22Rv1 (cell line): ENCODE measurements around the gene LARP1.
"Not testable (repeated sequence)": the region's sequence is repeated elsewhere in the genome, so short reads cannot be mapped to it uniquely, and the experiment has no call there.

Experiments used
- H3K27ac ChIP-seq: fragments of 450-650 bp; 2 replicates; pipeline ENCODE4 v1.5.1; 2017
- ZFX ChIP-seq: fragments of 450-650 bp; IDR thresholded peaks from 2 replicates; pipeline ENCODE4 v1.6.1; 2017; ENCODE audit warnings: antibody characterized with exemption, borderline replicate concordance
- TF ChIP-seq, protein P1 (sequence below): fragments of 450-650 bp; IDR thresholded peaks from 2 replicates; pipeline ENCODE4 v1.5.1; 2017; ENCODE audit warnings: mild to moderate bottlenecking

Gene LARP1

DNA sequence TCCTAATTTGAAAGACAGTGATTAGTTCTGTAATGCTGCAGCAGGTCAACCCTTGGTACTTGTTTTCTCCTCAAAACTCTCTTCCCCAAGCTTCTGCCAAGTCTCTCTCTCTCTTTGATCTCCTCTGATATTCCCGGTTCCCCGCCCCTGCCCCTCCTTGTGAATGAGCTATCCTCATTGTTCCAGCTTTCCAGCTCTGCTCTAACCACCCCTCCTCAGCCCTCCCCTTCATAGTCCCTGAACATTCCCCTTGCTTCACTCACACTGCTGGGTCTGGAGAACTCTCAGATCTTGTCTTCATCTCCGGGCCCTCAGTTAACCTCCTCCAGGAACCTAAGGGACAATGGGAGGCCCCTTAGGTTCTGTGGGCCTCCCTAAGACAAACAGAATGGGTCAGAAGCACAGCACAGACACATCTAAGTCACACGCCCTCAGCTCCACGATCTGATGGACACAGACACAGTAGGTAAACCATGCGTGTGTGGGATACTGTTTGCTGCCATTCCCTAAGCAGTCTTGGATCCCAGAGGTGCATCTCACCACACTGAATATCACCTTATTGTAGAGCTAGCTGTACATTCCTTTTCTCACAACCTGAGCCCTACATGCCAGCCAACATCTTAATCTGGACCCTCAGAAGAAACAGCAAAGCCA is 17.4 kb upstream of the LARP1 start:
- TF ChIP-seq ZFX: no peak
- TF ChIP-seq, protein P1, sequence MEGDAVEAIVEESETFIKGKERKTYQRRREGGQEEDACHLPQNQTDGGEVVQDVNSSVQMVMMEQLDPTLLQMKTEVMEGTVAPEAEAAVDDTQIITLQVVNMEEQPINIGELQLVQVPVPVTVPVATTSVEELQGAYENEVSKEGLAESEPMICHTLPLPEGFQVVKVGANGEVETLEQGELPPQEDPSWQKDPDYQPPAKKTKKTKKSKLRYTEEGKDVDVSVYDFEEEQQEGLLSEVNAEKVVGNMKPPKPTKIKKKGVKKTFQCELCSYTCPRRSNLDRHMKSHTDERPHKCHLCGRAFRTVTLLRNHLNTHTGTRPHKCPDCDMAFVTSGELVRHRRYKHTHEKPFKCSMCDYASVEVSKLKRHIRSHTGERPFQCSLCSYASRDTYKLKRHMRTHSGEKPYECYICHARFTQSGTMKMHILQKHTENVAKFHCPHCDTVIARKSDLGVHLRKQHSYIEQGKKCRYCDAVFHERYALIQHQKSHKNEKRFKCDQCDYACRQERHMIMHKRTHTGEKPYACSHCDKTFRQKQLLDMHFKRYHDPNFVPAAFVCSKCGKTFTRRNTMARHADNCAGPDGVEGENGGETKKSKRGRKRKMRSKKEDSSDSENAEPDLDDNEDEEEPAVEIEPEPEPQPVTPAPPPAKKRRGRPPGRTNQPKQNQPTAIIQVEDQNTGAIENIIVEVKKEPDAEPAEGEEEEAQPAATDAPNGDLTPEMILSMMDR: no peak
- no peak overlapping the region for H3K27ac ChIP-seq

DNA sequence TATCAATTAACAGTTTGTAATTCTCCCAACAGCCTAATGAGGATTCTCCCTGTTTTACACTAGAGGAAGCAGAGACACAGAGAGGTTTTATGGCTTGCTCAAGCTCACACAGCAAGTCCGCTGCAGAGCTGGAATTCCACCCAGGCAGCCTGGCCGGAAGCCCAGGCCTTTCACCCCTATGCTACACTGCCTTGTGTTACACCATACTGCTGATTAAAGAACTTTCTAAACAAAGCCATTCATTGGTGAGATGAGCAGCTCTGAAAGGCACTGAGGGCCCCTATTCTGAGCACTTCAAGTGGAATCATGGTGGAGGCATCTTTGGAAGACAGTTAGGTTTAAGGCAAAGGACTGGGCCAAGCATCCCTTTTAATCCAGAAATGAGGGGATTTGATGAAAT is 14.7 kb upstream of the LARP1 start:
- TF ChIP-seq ZFX: no peak
- TF ChIP-seq, protein P1: no peak
- H3K27ac ChIP-seq: no peak overlapping the region

DNA sequence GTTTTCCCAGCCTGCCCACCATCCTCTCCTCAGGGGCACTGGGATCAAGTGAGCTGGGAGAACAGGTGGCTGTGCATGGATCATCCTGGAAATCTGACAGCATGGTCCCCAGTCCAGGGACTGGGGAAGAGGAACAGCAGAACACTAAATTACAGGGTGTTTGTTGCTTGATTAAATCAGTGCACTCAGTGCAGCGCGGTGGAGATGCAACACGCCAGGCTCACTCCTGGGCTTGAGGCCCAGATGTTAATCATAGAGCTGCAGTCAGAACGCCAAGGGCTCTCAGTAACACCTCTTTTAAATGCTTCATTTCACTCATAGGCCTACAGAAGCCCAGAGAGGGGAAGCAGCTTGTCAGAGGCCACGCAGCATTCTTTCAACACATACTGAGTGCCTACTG is 14.2 kb upstream of the LARP1 start:
- TF ChIP-seq ZFX: no peak
- TF ChIP-seq, protein P1: no peak
- H3K27ac ChIP-seq: no peak overlapping the region

DNA sequence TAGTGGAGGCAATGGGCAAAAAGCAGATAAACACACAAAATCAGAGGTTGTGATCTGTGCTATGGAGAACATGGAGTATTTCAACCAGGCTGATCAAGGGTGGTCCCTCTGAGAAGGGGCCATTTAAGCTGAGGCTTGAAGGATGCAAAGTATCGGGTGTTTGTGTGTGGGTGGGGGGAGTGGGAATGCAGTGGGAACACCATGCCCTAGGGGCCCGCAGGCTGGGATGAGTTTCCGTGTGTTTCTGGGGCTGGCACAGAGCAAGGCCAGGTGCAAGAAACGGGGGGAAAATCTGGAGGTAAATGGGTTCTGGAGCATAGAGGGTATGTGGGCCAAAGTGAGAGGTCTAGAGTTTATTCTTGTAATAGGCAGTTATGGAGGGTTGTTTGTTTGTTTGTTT is 13.8 kb upstream of the LARP1 start:
- TF ChIP-seq, protein P1: no peak
- no peak for TF ChIP-seq ZFX
- H3K27ac ChIP-seq: no peak overlapping the region

DNA sequence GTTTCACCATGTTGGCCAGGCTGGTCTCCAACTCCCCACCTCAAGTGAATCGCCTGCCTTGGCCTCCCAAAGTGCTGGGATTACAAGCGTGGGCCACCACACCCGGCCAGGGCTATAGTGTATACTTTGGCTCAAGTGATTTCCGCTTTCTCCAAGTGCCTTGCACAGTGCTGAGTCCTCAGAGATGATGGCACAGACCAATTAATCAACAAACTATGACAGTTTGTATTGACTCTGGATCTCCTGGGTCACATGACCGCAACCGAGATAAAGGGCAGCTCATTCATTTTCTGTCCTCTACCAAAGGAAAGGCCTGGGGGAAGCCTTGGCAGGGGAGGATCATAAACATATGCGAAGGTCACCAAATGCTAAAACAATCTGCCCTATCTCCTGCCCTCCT is 11.4 kb upstream of the LARP1 start:
- TF ChIP-seq ZFX: no peak
- TF ChIP-seq, protein P1: no peak
- no peak overlapping the region for H3K27ac ChIP-seq

DNA sequence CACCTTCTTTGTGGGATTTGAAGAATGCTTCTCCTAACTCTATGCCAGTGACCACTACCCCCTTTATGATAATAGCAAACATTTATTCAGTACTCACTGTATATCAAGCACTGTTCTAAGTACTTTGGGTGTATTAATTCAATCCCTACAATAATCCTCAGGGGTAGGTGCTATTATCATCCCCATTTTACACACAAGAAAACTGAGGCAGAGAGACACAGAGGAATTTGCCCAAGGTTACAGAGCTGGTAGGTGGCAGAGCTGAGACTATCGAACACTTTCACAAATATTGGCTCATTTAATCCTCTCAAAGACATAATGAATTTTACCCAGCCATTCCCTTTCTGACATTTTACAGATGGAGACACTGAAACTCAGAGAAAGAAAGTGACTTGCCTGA is 9.8 kb upstream of the LARP1 start:
- no peak for TF ChIP-seq ZFX
- TF ChIP-seq, protein P1: no peak
- no peak overlapping the region for H3K27ac ChIP-seq

DNA sequence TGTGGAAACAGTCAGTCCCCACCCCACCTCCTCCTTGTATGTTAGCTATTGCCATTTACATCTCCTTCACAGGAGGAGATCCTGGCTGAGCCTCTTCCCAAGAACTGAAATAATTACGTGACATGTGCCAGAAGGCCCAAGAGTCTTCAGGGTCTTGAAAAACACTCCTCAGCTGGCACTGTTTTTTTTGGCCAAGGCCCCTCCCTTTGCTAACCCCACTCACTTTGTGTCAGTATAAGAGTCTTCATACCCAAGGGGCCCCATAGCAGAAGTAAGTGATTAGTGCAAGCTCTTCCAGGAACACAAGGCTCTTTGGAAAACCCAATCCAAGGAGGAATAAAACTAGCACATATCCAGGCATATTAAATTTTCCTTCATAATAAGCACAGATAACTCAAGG is 5.7 kb upstream of the LARP1 start:
- H3K27ac ChIP-seq: no peak overlapping the region
- TF ChIP-seq, protein P1: no peak
- TF ChIP-seq ZFX: no peak

DNA sequence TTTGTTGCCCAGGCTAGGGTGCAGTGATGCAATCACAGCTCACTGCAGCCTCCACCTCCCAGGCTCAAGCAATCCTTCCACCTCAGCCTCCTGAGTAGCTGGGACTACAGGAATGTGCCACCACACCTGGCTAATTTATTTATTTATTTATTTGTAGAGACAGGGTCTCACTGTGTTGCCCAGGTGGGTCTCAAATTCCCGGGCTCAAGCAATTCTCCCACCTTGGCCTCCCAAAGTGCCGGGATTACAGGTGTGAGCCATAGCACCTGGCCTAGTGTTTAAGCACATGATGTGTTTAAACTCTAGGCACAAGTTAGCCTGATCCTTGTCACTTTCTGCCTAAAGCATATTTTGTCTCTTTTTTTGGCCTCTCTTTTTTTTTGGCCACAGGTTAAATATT is 4.5 kb upstream of the LARP1 start:
- H3K27ac ChIP-seq: not testable (repeated sequence)
